ENCODE measurements around the gene CBX2. TPM values are rescaled to one million over a fixed set of nuclear protein-coding genes. Genes with fewer than 3 reads are reported as not detected.

The CBX2 gene
- total RNA-seq, 1 donor from 2014 or later: 9.9 TPM

DNA sequence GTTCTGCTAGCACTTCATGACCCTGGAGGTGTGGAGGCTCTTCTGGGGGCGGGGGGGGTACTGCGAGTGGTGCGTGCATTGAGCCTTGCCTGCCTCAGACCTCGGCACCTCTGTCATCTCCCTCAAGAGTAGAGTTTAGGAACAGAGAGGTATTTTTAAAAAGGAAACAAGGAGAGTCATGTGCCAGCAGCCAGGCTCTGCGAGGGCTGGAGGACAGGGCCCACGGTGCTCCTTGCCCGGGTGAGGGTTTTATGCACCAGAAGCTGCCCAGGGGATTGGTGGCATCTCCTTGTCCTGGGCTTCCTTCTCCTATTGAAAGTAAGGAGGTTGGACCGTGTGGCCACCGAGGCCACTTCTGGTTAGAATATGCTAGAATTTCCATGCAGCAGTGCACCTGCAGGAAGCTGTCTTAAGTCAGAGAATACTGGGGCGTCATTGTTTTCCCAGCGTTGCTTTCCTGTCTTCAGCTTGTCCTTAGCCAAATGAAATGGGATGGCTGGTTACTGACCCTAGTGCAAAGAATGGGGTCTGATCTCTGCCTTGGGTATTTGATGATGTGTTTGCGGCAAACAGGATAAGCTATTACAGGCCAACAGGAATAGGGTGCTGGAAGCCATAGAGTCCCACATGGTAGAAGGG, 3.2 kb downstream of the CBX2 start:
- DNase-seq (ENCODE audit: extremely low spot score, unreplicated experiment): no peak
- TF ChIP-seq, protein P1, sequence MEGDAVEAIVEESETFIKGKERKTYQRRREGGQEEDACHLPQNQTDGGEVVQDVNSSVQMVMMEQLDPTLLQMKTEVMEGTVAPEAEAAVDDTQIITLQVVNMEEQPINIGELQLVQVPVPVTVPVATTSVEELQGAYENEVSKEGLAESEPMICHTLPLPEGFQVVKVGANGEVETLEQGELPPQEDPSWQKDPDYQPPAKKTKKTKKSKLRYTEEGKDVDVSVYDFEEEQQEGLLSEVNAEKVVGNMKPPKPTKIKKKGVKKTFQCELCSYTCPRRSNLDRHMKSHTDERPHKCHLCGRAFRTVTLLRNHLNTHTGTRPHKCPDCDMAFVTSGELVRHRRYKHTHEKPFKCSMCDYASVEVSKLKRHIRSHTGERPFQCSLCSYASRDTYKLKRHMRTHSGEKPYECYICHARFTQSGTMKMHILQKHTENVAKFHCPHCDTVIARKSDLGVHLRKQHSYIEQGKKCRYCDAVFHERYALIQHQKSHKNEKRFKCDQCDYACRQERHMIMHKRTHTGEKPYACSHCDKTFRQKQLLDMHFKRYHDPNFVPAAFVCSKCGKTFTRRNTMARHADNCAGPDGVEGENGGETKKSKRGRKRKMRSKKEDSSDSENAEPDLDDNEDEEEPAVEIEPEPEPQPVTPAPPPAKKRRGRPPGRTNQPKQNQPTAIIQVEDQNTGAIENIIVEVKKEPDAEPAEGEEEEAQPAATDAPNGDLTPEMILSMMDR (IDR thresholded peaks at IDR 0.05): no peak
- H3K4me1 Mint-ChIP-seq (ENCODE audit: unreplicated experiment): peaks cover 13% of the 10 kb centered on the region

GRCh38 chr17:79781736-79782575, 4.0 kb downstream of the CBX2 start:
- DNase-seq (ENCODE audit: extremely low spot score, unreplicated experiment): no peak
- TF ChIP-seq, protein P1 (IDR thresholded peaks at IDR 0.05): no peak
- peaks cover 12% of the 10 kb centered on the region for H3K4me1 Mint-ChIP-seq (ENCODE audit: unreplicated experiment)
- no peak overlapping the region for H3K4me3 Mint-ChIP-seq (ENCODE audit: unreplicated experiment)
- peaks cover 14% of the 10 kb centered on the region for H3K36me3 Mint-ChIP-seq (ENCODE audit: unreplicated experiment)
- H3K9me3 Mint-ChIP-seq (ENCODE audit: unreplicated experiment): no peaks in the 10 kb centered on the region
- peaks cover 7% of the 10 kb centered on the region for H3K27me3 Mint-ChIP-seq (ENCODE audit: unreplicated experiment)
- no peak overlapping the region for H3K27ac Mint-ChIP-seq (ENCODE audit: unreplicated experiment)

More for the DNA sequence above, 3.2 kb downstream of the CBX2 start:
- Mint-ChIP-seq H3K4me3 (ENCODE audit: unreplicated experiment) (no peak overlapping the region), H3K27me3 (ENCODE audit: unreplicated experiment) (peaks cover 9% of the 10 kb centered on the region), H3K27ac (ENCODE audit: unreplicated experiment) (no peak overlapping the region), H3K9me3 (ENCODE audit: unreplicated experiment) (no peaks in the 10 kb centered on the region), H3K36me3 (ENCODE audit: unreplicated experiment) (peaks cover 14% of the 10 kb centered on the region)

DNA sequence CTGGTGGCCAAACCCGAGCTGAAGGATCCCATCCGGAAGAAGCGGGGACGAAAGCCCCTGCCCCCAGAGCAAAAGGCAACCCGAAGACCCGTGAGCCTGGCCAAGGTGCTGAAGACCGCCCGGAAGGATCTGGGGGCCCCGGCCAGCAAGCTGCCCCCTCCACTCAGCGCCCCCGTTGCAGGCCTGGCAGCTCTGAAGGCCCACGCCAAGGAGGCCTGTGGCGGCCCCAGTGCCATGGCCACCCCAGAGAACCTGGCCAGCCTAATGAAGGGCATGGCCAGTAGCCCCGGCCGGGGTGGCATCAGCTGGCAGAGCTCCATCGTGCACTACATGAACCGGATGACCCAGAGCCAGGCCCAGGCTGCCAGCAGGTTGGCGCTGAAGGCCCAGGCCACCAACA, 5.9 kb downstream of the CBX2 start:
- TF ChIP-seq, protein P1 (IDR thresholded peaks at IDR 0.05): no peak

DNA sequence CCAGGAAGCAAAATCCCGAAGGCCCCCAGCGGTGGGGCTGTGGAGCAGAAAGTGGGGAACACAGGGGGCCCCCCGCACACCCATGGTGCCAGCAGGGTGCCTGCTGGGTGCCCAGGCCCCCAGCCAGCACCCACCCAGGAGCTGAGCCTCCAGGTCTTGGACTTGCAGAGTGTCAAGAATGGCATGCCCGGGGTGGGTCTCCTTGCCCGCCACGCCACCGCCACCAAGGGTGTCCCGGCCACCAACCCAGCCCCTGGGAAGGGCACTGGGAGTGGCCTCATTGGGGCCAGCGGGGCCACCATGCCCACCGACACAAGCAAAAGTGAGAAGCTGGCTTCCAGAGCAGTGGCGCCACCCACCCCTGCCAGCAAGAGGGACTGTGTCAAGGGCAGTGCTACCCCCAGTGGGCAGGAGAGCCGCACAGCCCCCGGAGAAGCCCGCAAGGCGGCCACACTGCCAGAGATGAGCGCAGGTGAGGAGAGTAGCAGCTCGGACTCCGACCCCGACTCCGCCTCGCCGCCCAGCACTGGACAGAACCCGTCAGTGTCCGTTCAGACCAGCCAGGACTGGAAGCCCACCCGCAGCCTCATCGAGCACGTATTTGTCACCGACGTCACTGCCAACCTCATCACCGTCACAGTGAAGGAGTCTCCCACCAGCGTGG, 6.5 kb downstream of the CBX2 start:
- peaks cover 30% of the 10 kb centered on the region for H3K27me3 Mint-ChIP-seq (ENCODE audit: unreplicated experiment)
- TF ChIP-seq, protein P1 (IDR thresholded peaks at IDR 0.05): no peak
- no peak overlapping the region for H3K27ac Mint-ChIP-seq (ENCODE audit: unreplicated experiment)
- no peaks in the 10 kb centered on the region for H3K9me3 Mint-ChIP-seq (ENCODE audit: unreplicated experiment)
- H3K4me1 Mint-ChIP-seq (ENCODE audit: unreplicated experiment): peaks cover 3% of the 10 kb centered on the region
- H3K4me3 Mint-ChIP-seq (ENCODE audit: unreplicated experiment): no peak overlapping the region
- peaks cover 14% of the 10 kb centered on the region for H3K36me3 Mint-ChIP-seq (ENCODE audit: unreplicated experiment)
- no peak for DNase-seq (ENCODE audit: extremely low spot score, unreplicated experiment)

More for the DNA sequence above, 5.9 kb downstream of the CBX2 start:
- Mint-ChIP-seq H3K4me1 (ENCODE audit: unreplicated experiment) (peaks cover 3% of the 10 kb centered on the region), H3K36me3 (ENCODE audit: unreplicated experiment) (peaks cover 14% of the 10 kb centered on the region), H3K4me3 (ENCODE audit: unreplicated experiment) (no peak overlapping the region), H3K9me3 (ENCODE audit: unreplicated experiment) (no peaks in the 10 kb centered on the region), H3K27me3 (ENCODE audit: unreplicated experiment) (peaks cover 24% of the 10 kb centered on the region), H3K27ac (ENCODE audit: unreplicated experiment) (no peak overlapping the region)
- DNase-seq (ENCODE audit: extremely low spot score, unreplicated experiment): no peak
